Smooth muscle cell (in vitro differentiated cells): Measurements from ENCODE around the gene RSRC1. TPM values are rescaled to one million over a fixed set of nuclear protein-coding genes. Genes with fewer than 3 reads are reported as not detected.

Experiments used
- DNase-seq: peaks from one replicate; lab custom pipeline; 2025; ENCODE audit not compliant: unreplicated experiment; lab: John Stamatoyannopoulos, UW
- H2AFZ ChIP-seq: fragments of 200-600 bp; sonication (generic); 2 replicates; pipeline ENCODE4 v1.6.0; 2016; ENCODE audit warnings: antibody characterized with exemption, low read depth, mild to moderate bottlenecking
- H3F3A ChIP-seq: fragments of 200-600 bp; sonication (generic); 2 replicates; pipeline ENCODE4 v1.6.0; 2017; ENCODE audit warnings: antibody characterized with exemption, low read depth
- H3K27ac ChIP-seq: fragments of 200-600 bp; sonication (generic); 2 replicates; pipeline ENCODE4 v1.5.1; 2016; ENCODE audit warnings: low read depth, mild to moderate bottlenecking
- H3K27me3 ChIP-seq: fragments of 200-600 bp; sonication (generic); 2 replicates; pipeline ENCODE4 v1.6.1; 2016; ENCODE audit warnings: low read depth, mild to moderate bottlenecking
- H3K36me3 ChIP-seq: fragments of 200-600 bp; sonication (generic); 2 replicates; pipeline ENCODE4 v1.5.1; 2016; ENCODE audit warnings: low read depth
- H3K4me1 ChIP-seq: fragments of 200-600 bp; sonication (generic); 2 replicates; pipeline ENCODE4 v1.5.1; 2016; ENCODE audit warnings: low read depth
- H3K4me2 ChIP-seq: fragments of 200-600 bp; sonication (generic); 2 replicates; pipeline ENCODE4 v1.6.0; 2016; ENCODE audit warnings: mild to moderate bottlenecking
- H3K4me3 ChIP-seq: fragments of 200-600 bp; sonication (generic); 2 replicates; pipeline ENCODE4 v1.5.1; 2016; ENCODE audit warnings: mild to moderate bottlenecking
- H3K79me2 ChIP-seq: fragments of 200-600 bp; sonication (generic); 2 replicates; pipeline ENCODE4 v1.6.0; 2016; ENCODE audit warnings: low read depth, mild to moderate bottlenecking
- H3K9ac ChIP-seq: fragments of 200-600 bp; sonication (generic); 2 replicates; pipeline ENCODE4 v1.6.0; 2016; ENCODE audit warnings: low read depth
- H3K9me3 ChIP-seq: fragments of 200-600 bp; sonication (generic); replicated peaks from 2 replicates; pipeline ENCODE4 v1.5.1; 2016; ENCODE audit warnings: low read depth
- H4K20me1 ChIP-seq: fragments of 200-600 bp; sonication (generic); 2 replicates; pipeline ENCODE4 v1.6.0; 2016; ENCODE audit warnings: low read depth
- WGBS: methylation state at CpG from one replicate; pipeline ENCODE4 v1.1.7; 2016; ENCODE audit warnings: low lambda C conversion rate; 5-methylcytosine and 5-hydroxymethylcytosine counted together
- polyA plus RNA-seq: library from polyadenylated mRNA; unstranded; fragments of >200 nt; fragmentation: Nextera tagmentation; extraction: Ambion mirVana; gene quantifications from 2 replicates; pipeline ENCODE4 v1.2.1, GENCODE V29; 2016
- total RNA-seq: library from RNA; depleted of rRNA; stranded (reverse); fragments of >200 nt; gene quantifications from 2 replicates; pipeline ENCODE4 v1.2.3, GENCODE V29; 2014
- TF ChIP-seq, protein P1 (sequence below): fragments of 200-600 bp; sonication (generic); IDR thresholded peaks from 2 replicates; pipeline ENCODE4 v1.5.1; 2017; ENCODE audit warnings: borderline replicate concordance, mild to moderate bottlenecking, antibody characterized with exemption; ENCODE audit not compliant: insufficient read depth, poor library complexity, severe bottlenecking

RSRC1 gene
- total and polyA plus RNA-seq, 2 experiments from 2014 or later: 18.5 to 43.9 TPM

DNA sequence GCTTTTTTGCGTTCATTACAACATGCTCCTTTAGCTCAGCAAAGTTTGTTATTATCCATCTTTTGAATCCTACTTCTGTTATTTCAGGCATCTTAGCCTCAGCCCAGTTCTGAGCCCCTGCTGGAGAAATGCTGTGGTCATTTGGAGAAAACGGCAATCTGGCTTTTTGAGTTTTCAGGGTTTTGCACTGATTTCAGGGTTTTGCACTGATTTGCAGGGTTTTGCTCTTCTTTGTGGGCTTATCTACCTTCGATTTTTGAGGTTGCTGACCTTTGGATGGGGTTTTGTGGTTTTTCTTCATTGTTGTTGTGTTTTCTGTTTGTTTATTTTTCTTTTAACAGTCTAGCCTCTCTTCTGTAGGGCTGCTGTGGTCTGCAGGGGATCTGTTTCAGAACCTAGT lies 137.4 kb downstream of the RSRC1 start:
- Histone ChIP-seq H2AFZ (no peak overlapping the region), H3K27ac (no peak overlapping the region), H3K27me3 (no peaks in the 10 kb centered on the region), H3K4me2 (no peak overlapping the region), H3F3A (no peaks in the 10 kb centered on the region), H3K4me1 (no peaks in the 10 kb centered on the region), H3K9me3 (no peaks in the 10 kb centered on the region), H3K36me3 (no peaks in the 10 kb centered on the region), H3K9ac (no peak overlapping the region), H3K4me3 (no peak overlapping the region), H3K79me2 (no peaks in the 10 kb centered on the region), H4K20me1 (peaks cover 4% of the 10 kb centered on the region)
- TF ChIP-seq, protein P1, sequence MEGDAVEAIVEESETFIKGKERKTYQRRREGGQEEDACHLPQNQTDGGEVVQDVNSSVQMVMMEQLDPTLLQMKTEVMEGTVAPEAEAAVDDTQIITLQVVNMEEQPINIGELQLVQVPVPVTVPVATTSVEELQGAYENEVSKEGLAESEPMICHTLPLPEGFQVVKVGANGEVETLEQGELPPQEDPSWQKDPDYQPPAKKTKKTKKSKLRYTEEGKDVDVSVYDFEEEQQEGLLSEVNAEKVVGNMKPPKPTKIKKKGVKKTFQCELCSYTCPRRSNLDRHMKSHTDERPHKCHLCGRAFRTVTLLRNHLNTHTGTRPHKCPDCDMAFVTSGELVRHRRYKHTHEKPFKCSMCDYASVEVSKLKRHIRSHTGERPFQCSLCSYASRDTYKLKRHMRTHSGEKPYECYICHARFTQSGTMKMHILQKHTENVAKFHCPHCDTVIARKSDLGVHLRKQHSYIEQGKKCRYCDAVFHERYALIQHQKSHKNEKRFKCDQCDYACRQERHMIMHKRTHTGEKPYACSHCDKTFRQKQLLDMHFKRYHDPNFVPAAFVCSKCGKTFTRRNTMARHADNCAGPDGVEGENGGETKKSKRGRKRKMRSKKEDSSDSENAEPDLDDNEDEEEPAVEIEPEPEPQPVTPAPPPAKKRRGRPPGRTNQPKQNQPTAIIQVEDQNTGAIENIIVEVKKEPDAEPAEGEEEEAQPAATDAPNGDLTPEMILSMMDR: no peak
- WGBS: 95% methylated on average over 3 of the region's 3 CpGs
- no peak for DNase-seq

DNA sequence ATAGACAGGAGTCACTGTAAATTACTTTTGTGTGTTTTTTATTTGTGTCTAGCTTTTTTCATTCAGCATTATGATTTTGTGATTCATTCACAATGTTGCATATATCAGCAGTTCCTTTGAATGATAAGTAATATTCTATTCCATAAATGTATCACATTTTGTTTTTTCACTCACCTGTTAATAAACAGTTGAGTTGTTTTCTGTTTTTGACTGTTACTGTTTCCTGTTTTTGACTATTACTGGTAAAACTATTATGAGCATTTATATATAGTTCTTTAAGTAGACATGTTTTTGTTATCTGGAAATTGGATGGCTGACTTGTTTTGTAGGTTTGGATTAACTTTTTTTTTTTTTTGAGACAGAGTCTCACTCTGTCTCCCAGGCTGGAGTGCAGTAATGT lies 138.4 kb downstream of the RSRC1 start:
- H3K4me3 ChIP-seq: no peak overlapping the region
- no peaks in the 10 kb centered on the region for H3F3A ChIP-seq
- no peaks in the 10 kb centered on the region for H3K4me1 ChIP-seq
- H3K4me2 ChIP-seq: no peak overlapping the region
- H4K20me1 ChIP-seq: peaks cover 4% of the 10 kb centered on the region
- TF ChIP-seq, protein P1: no peak
- H3K27me3 ChIP-seq: no peaks in the 10 kb centered on the region
- no peaks in the 10 kb centered on the region for H3K79me2 ChIP-seq
- H3K36me3 ChIP-seq: no peaks in the 10 kb centered on the region
- no peak overlapping the region for H3K9ac ChIP-seq
- H3K9me3 ChIP-seq: no peaks in the 10 kb centered on the region
- no peak overlapping the region for H2AFZ ChIP-seq
- DNase-seq: no peak
- no peak overlapping the region for H3K27ac ChIP-seq

DNA sequence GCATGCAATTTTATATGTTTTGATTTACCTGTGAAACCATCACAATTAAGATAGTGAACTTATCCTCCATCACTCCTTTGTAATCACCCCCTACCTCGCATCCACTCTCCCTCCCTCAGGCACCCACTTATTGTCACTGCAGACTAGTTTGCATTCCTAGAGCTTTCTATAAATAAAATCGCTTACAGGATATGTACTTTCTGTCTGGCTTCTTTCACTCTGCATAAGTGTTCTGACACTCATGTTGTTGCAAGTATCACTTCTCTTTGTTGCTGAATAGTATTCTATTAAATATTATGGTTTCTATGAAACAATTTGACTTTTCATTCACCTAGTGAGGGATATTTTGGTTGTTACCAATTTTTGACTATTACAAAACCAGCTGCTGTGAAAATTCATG lies 139.3 kb downstream of the RSRC1 start:
- DNase-seq: no peak
- 91% methylated on average over 2 of the region's 2 CpGs for WGBS

DNA sequence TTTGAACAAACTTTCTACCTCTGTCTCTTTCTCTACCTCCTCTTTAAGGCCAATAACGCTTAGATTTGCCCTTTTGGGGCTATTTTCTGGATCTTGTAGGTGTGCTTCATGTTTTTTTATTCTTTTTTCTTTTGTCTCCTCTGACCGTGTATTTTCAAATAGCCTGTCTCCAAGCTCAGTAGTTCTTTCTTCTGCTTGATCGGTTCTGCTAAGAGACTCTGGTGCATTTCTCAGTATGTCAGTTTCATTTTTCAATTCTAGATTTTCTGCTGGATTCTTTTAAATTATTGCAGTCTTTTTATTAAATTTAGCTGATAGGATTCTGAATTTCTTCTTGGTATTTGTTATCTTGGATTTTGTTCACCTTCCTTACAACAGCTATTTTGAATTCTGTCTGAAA lies 148.7 kb downstream of the RSRC1 start:
- TF ChIP-seq, protein P1: no peak
- DNase-seq: no peak
- no peak overlapping the region for H2AFZ ChIP-seq
- H3F3A ChIP-seq: no peaks in the 10 kb centered on the region
- no peaks in the 10 kb centered on the region for H3K79me2 ChIP-seq
- 96% methylated on average over 3 of the region's 3 CpGs for WGBS
- H4K20me1 ChIP-seq: no peaks in the 10 kb centered on the region
- H3K4me2 ChIP-seq: no peak overlapping the region
- no peak overlapping the region for H3K27ac ChIP-seq
- no peaks in the 10 kb centered on the region for H3K27me3 ChIP-seq
- no peaks in the 10 kb centered on the region for H3K9me3 ChIP-seq
- no peaks in the 10 kb centered on the region for H3K36me3 ChIP-seq
- no peak overlapping the region for H3K9ac ChIP-seq
- no peaks in the 10 kb centered on the region for H3K4me1 ChIP-seq
- H3K4me3 ChIP-seq: no peak overlapping the region

More for the DNA sequence above, 139.3 kb downstream of the RSRC1 start:
- Histone ChIP-seq H3K27me3 (no peaks in the 10 kb centered on the region), H3K27ac (no peak overlapping the region), H3K79me2 (no peaks in the 10 kb centered on the region), H3K36me3 (no peaks in the 10 kb centered on the region), H3F3A (no peaks in the 10 kb centered on the region), H4K20me1 (peaks cover 4% of the 10 kb centered on the region), H3K9me3 (no peaks in the 10 kb centered on the region), H3K4me2 (no peak overlapping the region), H2AFZ (no peak overlapping the region), H3K4me1 (no peaks in the 10 kb centered on the region), H3K9ac (no peak overlapping the region), H3K4me3 (no peak overlapping the region)
- TF ChIP-seq, protein P1: no peak
